SK-N-MC (cell line): Measurements from ENCODE around the gene TFDP2.

ENCODE experiments used
- EZH2 ChIP-seq: fragments of 200-600 bp; sonication (generic); IDR thresholded peaks from one replicate; pipeline ENCODE4 v1.6.1; 2017; ENCODE audit warnings: antibody characterized with exemption
- POLR2AphosphoS5 ChIP-seq: IDR thresholded peaks from 2 replicates; pipeline ENCODE4 v1.6.1; 2012; ENCODE audit warnings: mild to moderate bottlenecking, low read depth, low read length, borderline replicate concordance

DNA sequence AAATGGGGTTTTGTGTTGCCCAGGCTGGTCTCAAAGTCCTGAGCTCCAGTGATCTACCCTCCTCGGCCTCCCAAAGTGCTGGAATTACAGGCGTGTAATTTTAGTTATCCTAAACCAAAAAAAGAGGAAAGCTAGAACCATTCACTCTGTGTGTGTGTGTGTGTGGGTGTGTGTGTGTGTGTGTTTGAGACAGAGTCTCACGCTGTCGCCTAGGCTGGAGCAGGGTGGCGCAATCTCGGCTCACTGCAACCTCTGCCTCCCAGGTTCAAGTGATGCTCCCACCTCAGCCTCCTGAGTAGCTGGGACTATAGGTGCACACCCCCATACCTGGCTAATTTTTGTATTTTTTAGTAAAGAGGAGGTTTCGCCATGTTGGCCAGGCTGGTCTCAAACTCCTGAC is 84.0 kb downstream of the TFDP2 start:
- TF ChIP-seq EZH2, result no peak
- no peak for TF ChIP-seq POLR2AphosphoS5
